ENCODE results near the gene XRCC3.

Gene XRCC3

GRCh38 chr14:103738166-103738565, 22.9 kb upstream of the XRCC3 start:
- H3K4me3 ChIP-seq (ENCODE audit: low read depth, low read length) = no peak overlapping the region
- no peaks in the 10 kb centered on the region for H3K9me3 ChIP-seq (ENCODE audit: control insufficient read depth, insufficient read depth, low read depth, low read length)
- no peak overlapping the region for H3K27ac ChIP-seq (ENCODE audit: extremely low read depth, low read depth, low read length)
- peaks cover 0 to 94% of the 10 kb centered on the region in 2 experiments; a peak in 2 of 3 replicates for H3K36me3 ChIP-seq (ENCODE audit: control insufficient read depth in 2 of 2, insufficient read depth in 1 of 2, low read length in 2 of 2)
- CTCF ChIA-PET = no interaction called here
- H3K4me1 ChIP-seq (ENCODE audit: control insufficient read depth, insufficient read depth, low read length) = no peaks in the 10 kb centered on the region
- POLR2A ChIA-PET = no interaction called here
- TF ChIP-seq PRDM10 (tag by site-specific recombination; IDR thresholded peaks at IDR 0.05) = no peak
- TF ChIP-seq ZNF155 (tag by site-specific recombination; IDR thresholded peaks at IDR 0.05) = no peak
- TF ChIP-seq ZFP41 (tag by site-specific recombination; IDR thresholded peaks at IDR 0.05; ENCODE audit: borderline replicate concordance) = no peak
- TF ChIP-seq ZNF629 (tag by site-specific recombination; IDR thresholded peaks at IDR 0.05) = no peak
- no peak for TF ChIP-seq ZNF555 (tag by site-specific recombination; conservative IDR thresholded peaks at IDR 0.05)
- no peak for TF ChIP-seq ZNF664 (tag by site-specific recombination; IDR thresholded peaks at IDR 0.05)
- no peak for TF ChIP-seq ZNF596 (tag by site-specific recombination; IDR thresholded peaks at IDR 0.05)
- TF ChIP-seq SALL2 (tag by site-specific recombination; IDR thresholded peaks at IDR 0.05; ENCODE audit: borderline replicate concordance) = no peak
- TF ChIP-seq ZNF645 (tag by site-specific recombination; IDR thresholded peaks at IDR 0.05) = no peak
- TF ChIP-seq SCRT2 (tag by site-specific recombination; IDR thresholded peaks at IDR 0.05) = no peak
- no peak for TF ChIP-seq ZNF16 (tag by site-specific recombination; IDR thresholded peaks at IDR 0.05; ENCODE audit: low read depth)
- TF ChIP-seq ZBTB7A (tag by site-specific recombination; IDR thresholded peaks at IDR 0.05; ENCODE audit: low read depth) = no peak
- TF ChIP-seq ZNF341 (tag by site-specific recombination; IDR thresholded peaks at IDR 0.05; ENCODE audit: low read depth) = no peak
- TF ChIP-seq ZBTB20 (tag by site-specific recombination; IDR thresholded peaks at IDR 0.05) = no peak
- TF ChIP-seq ZNF76 (tag by site-specific recombination; IDR thresholded peaks at IDR 0.05; ENCODE audit: borderline replicate concordance, low read depth) = no peak
- TF ChIP-seq ZNF416 (tag by site-specific recombination; IDR thresholded peaks at IDR 0.05) = no peak
- no peak for TF ChIP-seq ZNF837 (tag by site-specific recombination; IDR thresholded peaks at IDR 0.05)
- no peak for TF ChIP-seq ZNF692 (tag by site-specific recombination; IDR thresholded peaks at IDR 0.05)
- no peak for TF ChIP-seq ZFP3 (tag by site-specific recombination; IDR thresholded peaks at IDR 0.05; ENCODE audit: low read depth)
- no peak for TF ChIP-seq ZNF830 (tag by site-specific recombination; IDR thresholded peaks at IDR 0.05; ENCODE audit: low read depth)

Data from HEK293 (cell line).